HFF-Myc (cell line): ENCODE results near the gene TSPAN13.
"Not testable (repeated sequence)": the region's sequence is repeated elsewhere in the genome, so short reads cannot be mapped to it uniquely, and the experiment has no call there.

Experiments used
- DNase-seq: peaks from one replicate; pipeline ENCODE4 v3.0.0-alpha.2; 2011; ENCODE audit warnings: low read depth; ENCODE audit errors: extremely low read depth
- H3K4me3 ChIP-seq: replicated peaks from 2 replicates; pipeline ENCODE4 v1.5.1; 2011; ENCODE audit warnings: low read depth, mild to moderate bottlenecking, control low read depth, low read length
- CTCF ChIP-seq: IDR thresholded peaks from 2 replicates; pipeline ENCODE4 v1.5.1; 2012; ENCODE audit warnings: mild to moderate bottlenecking, low read depth, low read length, control low read depth; ENCODE audit errors: missing control alignments

Gene TSPAN13

GRCh38 chr7:16765436-16765859 lies 11.9 kb downstream of the TSPAN13 start:
- no peak overlapping the region for H3K4me3 ChIP-seq
- no peak for DNase-seq
- no peak for TF ChIP-seq CTCF

- DNase-seq, H3K4me3 ChIP-seq: not testable (repeated sequence)
These were observed 16.4 kb downstream of the TSPAN13 start for GRCh38 chr7:16769994-16770393.

- no peak for TF ChIP-seq CTCF
- no peak for DNase-seq
- no peak overlapping the region for H3K4me3 ChIP-seq
These were observed 17.2 kb downstream of the TSPAN13 start for GRCh38 chr7:16770657-16771329.

- DNase-seq = no peak
- no peak for TF ChIP-seq CTCF
- H3K4me3 ChIP-seq = no peak overlapping the region
These were observed 19.8 kb downstream of the TSPAN13 start for GRCh38 chr7:16773326-16773725.

GRCh38 chr7:16773884-16774283 lies 20.3 kb downstream of the TSPAN13 start:
- H3K4me3 ChIP-seq = no peak overlapping the region
- no peak for TF ChIP-seq CTCF
- no peak for DNase-seq

- TF ChIP-seq CTCF = no peak
- no peak overlapping the region for H3K4me3 ChIP-seq
- no peak for DNase-seq
These were observed 20.7 kb downstream of the TSPAN13 start for GRCh38 chr7:16774294-16774693.

GRCh38 chr7:16774986-16775385 lies 21.4 kb downstream of the TSPAN13 start:
- no peak for TF ChIP-seq CTCF
- DNase-seq = no peak
- H3K4me3 ChIP-seq = no peak overlapping the region
